Epithelial cell of proximal tubule (primary cell): ENCODE measurements around the gene SLX9. TPM values are rescaled to one million over a fixed set of nuclear protein-coding genes. Genes with fewer than 3 reads are reported as not detected.

ENCODE experiments used
- DNase-seq: peaks from one replicate; pipeline ENCODE4 v3.0.0-alpha.2; 2011; ENCODE audit warnings: low read depth
- H3K4me3 ChIP-seq: 2 replicates; pipeline ENCODE4 v1.5.1; 2011; ENCODE audit warnings: low read depth, mild to moderate bottlenecking, low read length
- total RNA-seq: library from RNA; depleted of rRNA; stranded (reverse); fragments of >200 nt; gene quantifications from 2 replicates; pipeline ENCODE4 v1.2.3, GENCODE V29; 2015
- TF ChIP-seq, protein P1 (sequence below): conservative IDR thresholded peaks from 2 replicates; pipeline ENCODE4 v1.5.1; 2012; ENCODE audit warnings: low read depth, mild to moderate bottlenecking, low read length

SLX9 gene
- total RNA-seq, 1 donor from 2014 or later: 52.1 TPM

DNA sequence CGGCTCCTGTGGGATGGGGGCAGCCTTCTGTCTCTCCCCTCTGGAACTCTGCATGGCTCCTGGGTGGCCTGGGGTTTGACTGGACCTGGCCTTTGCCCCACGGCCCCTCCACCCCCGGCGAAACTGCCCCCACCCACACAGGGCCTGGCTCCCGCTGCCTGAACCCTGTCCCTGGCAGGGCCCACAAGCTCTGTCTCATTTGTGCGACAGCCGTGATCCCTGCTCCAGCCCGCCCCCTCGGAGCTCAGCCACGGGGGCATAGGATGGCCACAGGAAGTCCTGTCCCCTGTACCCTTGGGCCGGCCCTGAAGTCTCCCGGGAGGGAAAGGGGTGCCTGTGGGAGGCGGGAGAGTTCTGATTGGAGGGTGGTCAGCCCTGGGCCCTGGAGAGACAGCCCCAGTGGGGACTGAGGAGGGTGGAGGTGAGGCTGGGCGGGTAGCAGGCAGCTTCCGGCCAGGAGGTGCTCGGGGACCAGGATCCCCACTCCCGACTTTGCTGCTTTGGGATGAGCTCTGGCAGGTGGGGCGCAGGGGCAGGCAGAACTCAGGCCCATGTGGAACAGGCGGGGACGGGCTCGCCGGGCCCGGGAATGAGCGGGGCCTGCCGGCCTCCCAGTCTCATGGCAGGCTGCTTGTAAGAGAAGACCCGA, 45.1 kb downstream of the SLX9 start:
- DNase-seq: no peak
- TF ChIP-seq, protein P1, sequence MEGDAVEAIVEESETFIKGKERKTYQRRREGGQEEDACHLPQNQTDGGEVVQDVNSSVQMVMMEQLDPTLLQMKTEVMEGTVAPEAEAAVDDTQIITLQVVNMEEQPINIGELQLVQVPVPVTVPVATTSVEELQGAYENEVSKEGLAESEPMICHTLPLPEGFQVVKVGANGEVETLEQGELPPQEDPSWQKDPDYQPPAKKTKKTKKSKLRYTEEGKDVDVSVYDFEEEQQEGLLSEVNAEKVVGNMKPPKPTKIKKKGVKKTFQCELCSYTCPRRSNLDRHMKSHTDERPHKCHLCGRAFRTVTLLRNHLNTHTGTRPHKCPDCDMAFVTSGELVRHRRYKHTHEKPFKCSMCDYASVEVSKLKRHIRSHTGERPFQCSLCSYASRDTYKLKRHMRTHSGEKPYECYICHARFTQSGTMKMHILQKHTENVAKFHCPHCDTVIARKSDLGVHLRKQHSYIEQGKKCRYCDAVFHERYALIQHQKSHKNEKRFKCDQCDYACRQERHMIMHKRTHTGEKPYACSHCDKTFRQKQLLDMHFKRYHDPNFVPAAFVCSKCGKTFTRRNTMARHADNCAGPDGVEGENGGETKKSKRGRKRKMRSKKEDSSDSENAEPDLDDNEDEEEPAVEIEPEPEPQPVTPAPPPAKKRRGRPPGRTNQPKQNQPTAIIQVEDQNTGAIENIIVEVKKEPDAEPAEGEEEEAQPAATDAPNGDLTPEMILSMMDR: no peak
- H3K4me3 ChIP-seq: no peak overlapping the region

DNA sequence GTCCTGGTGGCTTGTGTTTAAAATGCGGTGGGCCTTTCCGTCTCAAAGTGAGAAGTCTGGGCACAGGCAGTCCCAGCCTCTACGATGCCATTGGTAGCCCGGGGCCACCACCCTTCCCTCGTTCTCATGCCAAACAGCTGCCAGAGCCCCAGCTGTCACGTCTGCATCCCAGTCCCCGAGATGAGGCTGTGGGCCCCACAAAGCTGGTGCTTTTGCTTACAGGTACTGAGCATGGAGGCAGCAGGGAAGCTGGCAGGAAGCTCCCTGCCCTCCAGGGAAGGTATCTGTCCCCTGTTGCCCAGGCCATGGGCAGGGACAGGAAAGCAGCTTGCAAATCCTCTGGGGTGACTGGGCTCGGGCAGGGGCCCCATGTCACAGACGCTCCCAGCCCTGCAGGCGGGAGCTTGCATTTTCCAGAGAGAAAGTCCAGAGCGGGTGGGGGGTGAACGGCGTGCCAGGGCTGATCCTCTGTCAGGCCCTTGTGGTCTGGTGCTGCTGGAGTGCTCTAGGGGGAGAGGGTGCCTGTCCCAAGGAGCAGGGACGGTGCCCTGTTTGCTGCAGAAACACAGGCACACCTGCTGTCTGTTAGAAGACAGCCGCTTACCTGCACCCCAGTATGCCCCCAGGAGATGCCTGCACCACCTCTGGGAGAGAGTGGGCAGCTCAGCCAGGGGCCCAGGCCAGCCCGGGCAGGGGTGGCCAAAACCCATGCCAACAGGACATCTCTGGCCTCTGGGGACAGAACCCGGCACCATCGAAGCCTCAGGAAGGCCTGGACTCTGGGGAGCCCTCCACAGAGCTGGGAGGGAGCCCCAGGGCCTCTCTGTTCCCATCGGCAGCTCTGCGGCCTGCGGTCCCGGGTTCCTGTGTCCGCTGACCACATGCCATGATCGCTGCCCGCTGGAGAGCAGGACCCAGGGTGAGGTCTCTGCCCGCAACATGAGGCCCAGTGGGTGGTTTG, 45.9 kb downstream of the SLX9 start:
- no peak overlapping the region for H3K4me3 ChIP-seq
- no peak for DNase-seq
- TF ChIP-seq, protein P1: no peak

DNA sequence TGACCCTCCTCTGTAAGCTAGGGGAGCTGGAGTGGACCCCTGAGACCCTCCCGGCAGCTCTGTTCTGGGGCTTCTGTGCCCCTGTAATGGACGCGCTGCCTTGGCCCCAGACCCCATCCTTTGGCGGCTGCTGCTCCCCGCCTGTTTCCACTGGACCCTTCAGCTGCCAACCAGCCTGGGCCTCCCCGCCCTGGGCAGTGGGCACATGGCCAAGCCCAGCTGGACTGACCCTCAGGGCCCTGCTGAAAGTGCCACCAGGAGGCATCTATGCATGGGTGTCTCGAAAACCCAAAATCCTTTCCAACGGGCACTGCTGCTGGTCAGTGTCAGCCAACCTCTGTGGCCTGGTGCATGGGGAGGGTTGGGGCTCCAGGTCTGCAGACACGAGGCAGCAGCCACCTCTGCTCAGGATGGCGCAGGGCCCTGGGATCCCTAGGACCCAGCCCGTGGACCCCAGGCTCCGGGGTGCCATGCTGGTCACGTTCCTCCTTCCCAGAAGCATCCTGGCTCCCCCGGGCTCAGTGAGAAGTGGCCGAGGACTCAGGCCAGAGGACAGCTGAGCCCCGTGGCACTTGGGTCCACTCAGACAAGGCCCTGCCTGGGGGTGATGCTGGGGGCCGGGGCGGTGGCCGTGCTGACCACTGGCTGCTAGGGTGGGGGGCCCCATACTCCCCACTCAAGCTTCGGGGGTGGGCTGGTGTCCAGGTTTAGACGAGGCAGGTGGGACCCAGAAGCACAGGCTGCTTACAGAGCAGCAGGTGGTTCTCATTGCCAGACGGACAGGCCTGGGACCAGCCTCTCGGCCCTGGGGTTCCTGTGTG, 46.9 kb downstream of the SLX9 start:
- TF ChIP-seq, protein P1: no peak
- H3K4me3 ChIP-seq: no peak overlapping the region
- no peak for DNase-seq

DNA sequence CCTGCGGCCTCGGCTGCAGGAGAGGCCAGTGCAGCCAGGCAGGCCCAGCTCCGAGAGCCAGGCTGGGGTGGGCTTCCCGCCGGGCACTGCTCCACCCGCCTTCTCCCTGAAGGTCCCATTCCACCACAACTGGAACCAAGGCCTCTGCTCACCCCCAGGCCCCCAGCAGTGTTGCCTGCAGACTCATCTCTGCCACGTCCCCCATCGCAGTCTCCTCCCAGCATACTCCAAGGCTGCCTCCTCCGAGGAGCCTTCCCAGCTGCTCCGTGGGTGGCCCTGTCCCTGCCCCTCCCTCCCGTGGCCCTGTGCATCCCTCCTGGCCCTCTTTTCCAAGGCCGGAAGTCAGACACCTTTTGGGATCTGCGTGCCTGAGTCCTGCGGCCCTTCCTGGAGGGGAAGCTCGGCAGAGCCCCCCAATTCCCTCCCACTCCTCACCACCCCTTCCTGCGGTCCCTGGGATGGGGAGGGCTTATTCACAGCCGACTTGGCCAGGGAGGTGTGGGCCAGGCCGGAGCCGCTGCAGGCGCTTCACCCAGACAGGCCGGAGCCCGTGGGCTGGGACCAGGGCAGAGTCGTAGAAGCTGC, 47.6 kb downstream of the SLX9 start:
- no peak for DNase-seq
- H3K4me3 ChIP-seq: no peak overlapping the region
- TF ChIP-seq, protein P1: no peak

DNA sequence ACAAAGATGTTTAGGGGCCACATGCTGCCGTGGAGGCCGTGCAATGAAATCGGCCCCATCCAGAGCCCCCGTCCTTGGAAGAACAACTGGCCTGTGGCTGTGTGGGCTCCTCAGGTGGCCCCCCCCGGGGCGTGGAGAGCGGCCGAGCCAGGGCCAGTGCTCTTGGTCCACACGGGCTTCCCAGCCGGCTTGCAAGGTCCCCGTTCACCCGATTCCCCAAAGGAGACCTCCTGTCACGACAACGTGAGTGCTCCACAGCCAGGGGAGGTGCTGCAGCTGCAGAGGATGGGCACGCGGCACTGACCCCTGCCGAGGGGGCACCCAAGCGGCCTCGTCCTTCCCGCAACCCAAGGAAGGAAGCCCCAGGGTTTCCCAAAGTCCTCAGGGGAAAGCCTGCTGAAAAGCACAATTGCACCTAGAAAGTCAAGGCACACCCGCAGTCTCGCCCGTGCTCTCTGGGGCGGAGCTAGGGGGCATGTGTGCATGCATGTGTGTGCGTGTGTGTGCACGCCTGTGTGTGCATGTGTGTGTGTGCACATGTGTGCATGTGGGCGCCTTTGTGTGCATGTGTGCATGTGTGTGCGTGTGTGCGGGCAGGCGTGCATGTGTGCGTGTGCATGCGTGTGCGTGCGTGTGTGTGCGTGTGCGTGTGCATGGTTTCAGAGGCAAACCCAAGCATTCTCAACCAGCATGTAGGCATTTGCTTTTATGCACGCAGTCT, 48.2 kb downstream of the SLX9 start:
- no peak overlapping the region for H3K4me3 ChIP-seq
- no peak for DNase-seq
- TF ChIP-seq, protein P1: no peak
